HG03558 (cell line): ENCODE data around the gene SNX19.

ENCODE experiments used
- ATAC-seq: cut with Tn5 transposase; IDR thresholded peaks from one replicate; pipeline ENCODE4 v1.9.1; 2021; ENCODE audit warnings: moderate number of reproducible peaks; ENCODE audit not compliant: unreplicated experiment; ENCODE audit errors: extremely low read depth

Gene SNX19

DNA sequence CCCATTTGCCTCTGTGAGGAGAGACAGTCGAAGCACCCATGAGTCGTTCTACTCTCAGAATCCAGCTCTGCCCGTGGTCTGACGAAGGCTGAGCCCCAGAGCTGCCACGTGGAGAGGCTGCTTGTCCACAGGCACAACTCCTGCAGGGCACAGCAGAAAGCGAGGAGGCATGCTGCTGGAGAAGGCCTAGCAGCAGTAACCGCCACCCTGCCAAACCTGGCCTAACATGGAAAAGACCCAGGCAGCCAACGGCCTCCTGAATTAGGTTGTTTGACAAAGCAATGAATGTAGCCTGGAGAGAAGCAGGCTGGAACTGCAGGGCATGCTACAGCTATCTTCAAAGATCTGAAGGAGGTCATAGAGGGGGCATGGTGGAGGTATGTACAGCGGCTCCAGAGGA is 89.7 kb downstream of the SNX19 start:
- ATAC-seq: no peak

DNA sequence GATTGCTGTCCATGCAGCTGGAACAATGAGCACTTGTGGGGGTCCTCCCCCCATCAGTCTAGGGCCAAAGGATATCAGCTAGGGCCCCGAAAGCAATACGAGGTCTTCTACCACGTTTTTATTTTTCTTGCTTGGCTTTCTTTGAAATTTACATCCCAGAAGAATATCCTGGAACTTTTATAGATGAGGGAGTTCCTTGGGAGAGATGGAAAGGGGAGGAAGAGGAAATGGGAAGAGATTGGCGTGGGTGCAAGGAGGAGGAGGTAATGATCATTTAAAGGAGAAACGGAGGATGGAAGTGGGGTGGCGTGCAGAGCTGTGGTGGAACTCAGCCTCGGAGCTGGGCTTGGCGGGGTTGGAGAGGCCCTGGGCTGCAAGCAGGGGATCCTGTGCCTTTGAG is 90.3 kb downstream of the SNX19 start:
- no peak for ATAC-seq

DNA sequence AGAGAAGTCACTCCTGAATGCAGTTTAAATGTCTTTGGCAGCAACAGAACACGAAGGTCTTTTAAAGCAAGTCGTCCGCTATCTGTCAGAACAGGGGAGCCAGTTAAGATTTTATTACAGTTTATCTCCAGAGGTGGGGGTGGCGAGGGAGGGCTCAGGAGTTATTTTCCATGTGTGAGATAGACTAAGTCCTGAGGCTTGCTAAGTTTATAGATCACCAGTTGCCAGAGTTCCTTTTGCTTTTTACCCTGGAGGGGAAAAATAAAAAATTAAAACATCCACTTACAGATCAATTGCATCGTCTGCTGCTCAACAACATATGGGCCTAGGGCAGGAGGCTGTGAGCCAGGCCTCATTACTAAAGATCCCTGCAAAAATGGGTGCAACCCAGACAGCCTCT is 90.7 kb downstream of the SNX19 start:
- no peak for ATAC-seq
